ENCODE results near the gene BZW2. TPM values are rescaled to one million over a fixed set of nuclear protein-coding genes. Genes with fewer than 3 reads are reported as not detected.
A peak's percentile ranks its signal among the peaks of the same experiment; 100 is the strongest.

BZW2 gene
- total and polyA plus RNA-seq, 2 of the 13 experiments (the other 11 are each of a cell fraction or from before 2014, with no cell fraction given) = 21.8 to 95.2 TPM

DNA sequence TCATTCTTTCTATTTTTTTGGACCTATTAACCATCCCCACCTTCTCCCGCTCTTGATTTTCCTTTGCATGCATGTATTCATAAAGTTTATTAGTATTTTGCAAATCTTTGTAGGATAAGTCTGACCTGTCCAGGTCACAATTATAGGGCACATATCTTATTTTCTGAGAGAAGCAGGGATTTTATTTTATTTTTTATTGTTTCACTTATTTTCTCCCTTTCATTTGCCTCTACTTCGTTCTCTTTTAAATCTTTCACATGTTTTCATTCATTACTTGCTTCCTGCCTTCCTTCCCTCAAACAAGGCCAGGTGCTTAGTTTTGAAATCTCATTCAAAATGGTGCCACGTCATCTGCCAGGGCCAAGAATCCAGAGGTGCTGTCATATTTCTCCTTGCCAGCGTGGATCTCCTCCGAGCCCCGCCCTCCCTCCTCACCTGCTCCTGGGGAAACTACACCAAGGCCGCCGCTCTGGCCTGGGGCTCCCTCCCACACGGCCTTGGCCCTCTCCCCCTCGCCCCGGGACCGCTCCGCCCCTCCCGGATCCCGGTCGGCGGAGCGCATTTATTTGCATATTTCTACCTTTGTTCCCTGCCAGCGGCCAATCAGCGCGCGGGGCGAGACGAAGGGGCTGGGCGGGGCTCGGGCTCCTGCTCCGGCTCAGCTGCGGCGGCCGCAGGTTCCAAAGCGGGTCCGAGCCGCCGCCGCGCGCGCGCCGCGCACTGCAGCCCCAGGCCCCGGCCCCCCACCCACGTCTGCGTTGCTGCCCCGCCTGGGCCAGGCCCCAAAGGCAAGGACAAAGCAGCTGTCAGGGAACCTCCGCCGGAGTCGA lies 107.3 kb downstream of the BZW2 start, which contains the start of gene TSPAN13 (continued):
- TF ChIP-seq SNAPC4 (CRISPR knock-in tag; IDR thresholded peaks at IDR 0.05) (peak; percentile 94), ARID5B (CRISPR knock-in tag; IDR thresholded peaks at IDR 0.05) (peak; percentile 64), MYC (CRISPR knock-in tag; IDR thresholded peaks at IDR 0.05; ENCODE audit: borderline replicate concordance) (peak; percentile 10; the same call in 1 of the 2 replicates), ERF (CRISPR knock-in tag; IDR thresholded peaks at IDR 0.05) (0 out of 2 replicates have a peak, but pooled peaks have one; percentile 15), ATF7 (IDR thresholded peaks at IDR 0.05) (no peak), ATF7 (CRISPR knock-in tag; IDR thresholded peaks at IDR 0.05) (no peak), MAZ (IDR thresholded peaks at IDR 0.05; ENCODE audit: borderline replicate concordance, low read depth, low read length) (peak; percentile 47; the same call in 1 of the 2 replicates), MAZ (CRISPR knock-in tag; IDR thresholded peaks at IDR 0.05; ENCODE audit: low read depth) (0 out of 2 replicates have a peak, but pooled peaks have one; percentile 15), HDAC2 (CRISPR knock-in tag; IDR thresholded peaks at IDR 0.05) (peak; percentile 43; the same call in 1 of the 2 replicates), POLR2A (IDR thresholded peaks at IDR 0.05; ENCODE audit: insufficient read depth in 1 of 2, low read depth in 2 of 2, low read length in 2 of 2) (peak in 1 of 2 experiments; percentile 20; a peak in 1 of 4 replicates), SNAPC2 (CRISPR knock-in tag; IDR thresholded peaks at IDR 0.05) (peak; percentile 70; the same call in 1 of the 2 replicates), KDM5B (CRISPR knock-in tag; IDR thresholded peaks at IDR 0.05; ENCODE audit: borderline replicate concordance) (no peak), RBFOX2 (IDR thresholded peaks at IDR 0.05; ENCODE audit: low read depth, low read length) (peak; percentile 47; the same call in 1 of the 2 replicates), TGIF2 (CRISPR knock-in tag; IDR thresholded peaks at IDR 0.05) (0 out of 2 replicates have a peak, but pooled peaks have one; percentile 42), XBP1 (CRISPR knock-in tag; IDR thresholded peaks at IDR 0.05) (0 out of 2 replicates have a peak, but pooled peaks have one; percentile 39)
- TF ChIP-seq, protein P1, sequence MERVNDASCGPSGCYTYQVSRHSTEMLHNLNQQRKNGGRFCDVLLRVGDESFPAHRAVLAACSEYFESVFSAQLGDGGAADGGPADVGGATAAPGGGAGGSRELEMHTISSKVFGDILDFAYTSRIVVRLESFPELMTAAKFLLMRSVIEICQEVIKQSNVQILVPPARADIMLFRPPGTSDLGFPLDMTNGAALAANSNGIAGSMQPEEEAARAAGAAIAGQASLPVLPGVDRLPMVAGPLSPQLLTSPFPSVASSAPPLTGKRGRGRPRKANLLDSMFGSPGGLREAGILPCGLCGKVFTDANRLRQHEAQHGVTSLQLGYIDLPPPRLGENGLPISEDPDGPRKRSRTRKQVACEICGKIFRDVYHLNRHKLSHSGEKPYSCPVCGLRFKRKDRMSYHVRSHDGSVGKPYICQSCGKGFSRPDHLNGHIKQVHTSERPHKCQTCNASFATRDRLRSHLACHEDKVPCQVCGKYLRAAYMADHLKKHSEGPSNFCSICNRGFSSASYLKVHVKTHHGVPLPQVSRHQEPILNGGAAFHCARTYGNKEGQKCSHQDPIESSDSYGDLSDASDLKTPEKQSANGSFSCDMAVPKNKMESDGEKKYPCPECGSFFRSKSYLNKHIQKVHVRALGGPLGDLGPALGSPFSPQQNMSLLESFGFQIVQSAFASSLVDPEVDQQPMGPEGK (CRISPR knock-in tag; IDR thresholded peaks at IDR 0.05) = peak; percentile 83
- TF ChIP-seq, protein P2, sequence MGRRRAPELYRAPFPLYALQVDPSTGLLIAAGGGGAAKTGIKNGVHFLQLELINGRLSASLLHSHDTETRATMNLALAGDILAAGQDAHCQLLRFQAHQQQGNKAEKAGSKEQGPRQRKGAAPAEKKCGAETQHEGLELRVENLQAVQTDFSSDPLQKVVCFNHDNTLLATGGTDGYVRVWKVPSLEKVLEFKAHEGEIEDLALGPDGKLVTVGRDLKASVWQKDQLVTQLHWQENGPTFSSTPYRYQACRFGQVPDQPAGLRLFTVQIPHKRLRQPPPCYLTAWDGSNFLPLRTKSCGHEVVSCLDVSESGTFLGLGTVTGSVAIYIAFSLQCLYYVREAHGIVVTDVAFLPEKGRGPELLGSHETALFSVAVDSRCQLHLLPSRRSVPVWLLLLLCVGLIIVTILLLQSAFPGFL (CRISPR knock-in tag; IDR thresholded peaks at IDR 0.05) = no peak
